ENCODE data around the gene FAM107B.

Gene FAM107B

GRCh38 chr10:14553448-14553847 is 221.2 kb downstream of the FAM107B start:
- H3K27ac ChIP-seq, result no peak overlapping the region

DNA sequence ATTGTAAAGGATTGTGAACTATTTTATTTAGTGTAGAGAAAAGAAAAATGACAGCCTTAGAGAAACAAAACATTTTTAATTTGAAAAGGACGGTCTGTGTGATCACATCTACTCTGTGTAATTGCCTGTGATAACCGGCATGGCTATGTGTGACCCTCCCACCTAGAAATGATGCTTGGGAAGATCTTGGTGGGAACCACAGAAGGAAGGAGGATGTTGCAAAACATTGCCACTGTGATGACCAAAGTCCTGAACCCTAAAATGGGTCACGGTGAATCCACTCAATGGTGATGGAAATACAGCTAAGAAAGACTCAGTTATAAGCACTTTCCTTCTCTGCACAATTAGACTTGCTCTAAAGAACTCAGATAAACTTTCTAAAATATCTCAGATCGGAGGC is 222.7 kb downstream of the FAM107B start:
- Histone ChIP-seq H3K27me3 (ENCODE audit: control insufficient read depth, insufficient read depth, low read length) (no peaks in the 10 kb centered on the region), H3K79me2 (no peaks in the 10 kb centered on the region), H2AFZ (no peak overlapping the region), H3K27ac (no peak overlapping the region), H3K9me3 (ENCODE audit: control insufficient read depth, low read length) (no peaks in the 10 kb centered on the region), H3K4me2 (ENCODE audit: low read length) (no peak overlapping the region), H3K4me1 (peaks cover 19% of the 10 kb centered on the region), H3K36me3 (ENCODE audit: control insufficient read depth, insufficient read depth, low read length) (no peaks in the 10 kb centered on the region), H3K4me3 (ENCODE audit: low read depth, low read length) (no peak overlapping the region), H3K9ac (no peak overlapping the region)
- no peak for TF ChIP-seq CTCF (IDR thresholded peaks at IDR 0.05)

More at GRCh38 chr10:14553448-14553847, 221.2 kb downstream of the FAM107B start:
- no peaks in the 10 kb centered on the region for H3K9me3 ChIP-seq (ENCODE audit: control insufficient read depth, low read length)
- no peak overlapping the region for H2AFZ ChIP-seq
- H3K4me2 ChIP-seq (ENCODE audit: low read length), result no peak overlapping the region
- H3K27me3 ChIP-seq (ENCODE audit: control insufficient read depth, insufficient read depth, low read length), result no peaks in the 10 kb centered on the region
- H3K4me3 ChIP-seq (ENCODE audit: low read depth, low read length), result no peak overlapping the region
- H3K4me1 ChIP-seq, result peaks cover 19% of the 10 kb centered on the region
- no peak for TF ChIP-seq CTCF (IDR thresholded peaks at IDR 0.05)
- H3K9ac ChIP-seq, result no peak overlapping the region
- H3K36me3 ChIP-seq (ENCODE audit: control insufficient read depth, insufficient read depth, low read length), result no peaks in the 10 kb centered on the region
- no peaks in the 10 kb centered on the region for H3K79me2 ChIP-seq

DNA sequence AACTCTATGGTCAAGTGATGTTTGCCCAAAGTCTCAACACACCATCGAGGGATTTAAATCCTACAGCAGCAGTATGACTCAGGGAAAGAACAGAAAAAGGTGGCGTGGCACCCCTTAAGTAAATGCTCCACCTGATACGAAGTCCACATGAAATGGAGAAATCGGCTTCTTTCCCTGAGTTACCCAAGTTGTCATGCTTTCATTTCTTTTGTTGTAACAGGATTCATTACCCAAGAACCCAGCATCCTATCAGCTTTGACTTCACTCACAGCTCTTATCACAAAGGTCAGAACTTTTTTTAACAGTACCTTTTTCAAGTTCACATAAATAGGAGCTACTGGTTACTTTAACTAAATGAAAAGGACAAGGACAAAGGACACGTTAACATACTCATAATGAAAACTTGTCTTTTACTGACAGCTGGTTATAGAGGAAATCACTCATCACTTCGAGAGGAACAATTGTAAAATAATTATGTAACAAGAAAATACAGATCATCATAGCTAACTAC is 224.2 kb downstream of the FAM107B start:
- Histone ChIP-seq H2AFZ (no peak overlapping the region), H3K9ac (no peak overlapping the region), H3K4me3 (ENCODE audit: low read depth, low read length) (no peak overlapping the region), H3K27ac (no peak overlapping the region), H3K4me2 (ENCODE audit: low read length) (no peak overlapping the region), H3K79me2 (no peaks in the 10 kb centered on the region), H3K9me3 (ENCODE audit: control insufficient read depth, low read length) (no peaks in the 10 kb centered on the region), H3K4me1 (peaks cover 8% of the 10 kb centered on the region), H3K27me3 (ENCODE audit: control insufficient read depth, insufficient read depth, low read length) (no peaks in the 10 kb centered on the region), H3K36me3 (ENCODE audit: control insufficient read depth, insufficient read depth, low read length) (no peaks in the 10 kb centered on the region)
- no peak for TF ChIP-seq CTCF (IDR thresholded peaks at IDR 0.05)

DNA sequence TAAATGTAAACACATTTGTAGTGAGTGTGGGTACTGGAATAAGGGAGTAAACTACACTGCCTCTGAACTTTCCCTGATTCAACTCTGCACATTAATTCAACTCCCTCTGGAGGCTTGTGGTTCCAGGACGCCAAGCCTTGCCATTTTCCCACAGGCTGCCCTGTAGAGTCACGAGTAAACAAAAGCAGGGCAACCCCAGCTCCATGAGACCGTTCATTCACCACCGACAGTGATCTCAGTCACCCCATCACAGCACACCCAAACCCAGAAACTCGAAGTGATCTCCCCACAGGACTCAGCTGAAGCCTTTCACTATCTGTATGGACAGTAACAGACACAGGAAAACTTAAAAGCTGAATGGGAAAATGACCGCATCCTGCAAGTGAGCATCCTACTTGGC is 225.2 kb downstream of the FAM107B start:
- no peak overlapping the region for H3K4me3 ChIP-seq (ENCODE audit: low read depth, low read length)
- H3K79me2 ChIP-seq, result no peaks in the 10 kb centered on the region
- H3K9me3 ChIP-seq (ENCODE audit: control insufficient read depth, low read length), result no peaks in the 10 kb centered on the region
- H3K4me2 ChIP-seq (ENCODE audit: low read length), result no peak overlapping the region
- no peaks in the 10 kb centered on the region for H3K36me3 ChIP-seq (ENCODE audit: control insufficient read depth, insufficient read depth, low read length)
- peaks cover 5% of the 10 kb centered on the region for H3K4me1 ChIP-seq
- H3K27ac ChIP-seq, result no peak overlapping the region
- TF ChIP-seq CTCF (IDR thresholded peaks at IDR 0.05), result no peak
- no peak overlapping the region for H3K9ac ChIP-seq
- no peak overlapping the region for H2AFZ ChIP-seq
- no peaks in the 10 kb centered on the region for H3K27me3 ChIP-seq (ENCODE audit: control insufficient read depth, insufficient read depth, low read length)

- peaks cover under 1% of the 10 kb centered on the region for H3K4me1 ChIP-seq
- no peak overlapping the region for H3K27ac ChIP-seq
- no peaks in the 10 kb centered on the region for H3K27me3 ChIP-seq (ENCODE audit: control insufficient read depth, insufficient read depth, low read length)
- no peaks in the 10 kb centered on the region for H3K36me3 ChIP-seq (ENCODE audit: control insufficient read depth, insufficient read depth, low read length)
- H3K9ac ChIP-seq, result no peak overlapping the region
- TF ChIP-seq CTCF (IDR thresholded peaks at IDR 0.05), result no peak
- no peak overlapping the region for H3K4me3 ChIP-seq (ENCODE audit: low read depth, low read length)
- H3K79me2 ChIP-seq, result no peaks in the 10 kb centered on the region
- H3K9me3 ChIP-seq (ENCODE audit: control insufficient read depth, low read length), result no peaks in the 10 kb centered on the region
- H3K4me2 ChIP-seq (ENCODE audit: low read length), result no peak overlapping the region
- H2AFZ ChIP-seq, result no peak overlapping the region
Measured at GRCh38 chr10:14548970-14549369, 225.7 kb downstream of the FAM107B start.

All from parathyroid adenoma (tissue), 2 donors.